ENCODE data around the gene ASB6. TPM values are rescaled to one million over a fixed set of nuclear protein-coding genes. Genes with fewer than 3 reads are reported as not detected.
"Not testable (repeated sequence)": the region's sequence is repeated elsewhere in the genome, so short reads cannot be mapped to it uniquely, and the experiment has no call there.

Gene ASB6
- total and polyA plus RNA-seq, 8 donors, result 7.5 to 35.6 (median 14.8) TPM

DNA sequence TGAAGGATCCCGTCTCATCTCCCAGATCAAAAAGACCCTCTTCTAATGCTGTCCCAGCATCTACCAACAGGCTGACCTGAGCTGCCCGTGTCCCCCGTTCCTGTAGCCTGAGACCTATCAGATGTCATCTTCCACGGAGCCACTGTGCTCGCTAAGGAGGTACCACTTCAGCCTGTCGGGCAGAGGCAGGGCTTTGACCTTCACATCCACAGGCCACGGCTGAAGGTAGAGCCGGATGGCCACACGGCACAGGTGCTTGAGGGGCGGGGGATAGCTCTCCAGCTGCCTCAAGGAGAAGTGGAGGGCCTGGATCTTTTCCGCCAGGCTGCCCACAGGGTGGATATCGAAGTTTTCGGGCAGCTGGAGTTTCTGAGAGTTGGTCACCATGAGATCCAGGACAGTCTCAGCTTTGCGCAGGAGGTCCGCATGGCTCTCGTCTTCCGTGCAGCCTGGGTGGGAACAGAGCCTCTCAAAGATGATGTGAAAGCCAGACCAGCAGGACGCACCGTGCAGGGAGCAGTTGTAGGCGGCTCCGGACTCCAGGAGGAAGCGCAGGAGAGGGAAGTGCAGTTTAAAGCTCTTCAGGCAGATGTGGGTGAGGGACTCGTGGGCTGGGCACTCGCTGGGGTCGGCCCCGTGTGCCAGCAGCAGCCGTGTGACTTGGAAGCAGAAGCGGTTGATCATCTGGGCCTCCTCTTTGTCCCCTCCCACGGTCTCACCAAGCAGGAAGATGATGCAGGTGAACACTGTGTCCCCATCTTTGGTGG, 4.1 kb downstream of the ASB6 start:
- DNase-seq, result no peak
- Histone ChIP-seq H3K4me1 (peaks cover 28 to 70% (median 51%) of the 10 kb centered on the region in 4 donors), H3K36me3 (peaks cover 61 to 69% (median 68%) of the 10 kb centered on the region in 4 donors), H3K27ac (peak overlapping the region in 2 of 5 donors; percentile 90), H3K4me3 (no peak overlapping the region), H3K9me3 (no peaks in the 10 kb centered on the region), H3K27me3 (no peaks in the 10 kb centered on the region)
- WGBS, 5 donors, result 74 to 80% (median 77%) methylated on average over 25 to 29 of the region's 29 CpGs
- intact Hi-C loops (cut with DNase I; ENCODE audit: low total_unique reads), result no loop called here
- TF ChIP-seq POLR2AphosphoS5 (IDR thresholded peaks at IDR 0.05) (no peak), CTCF (IDR thresholded peaks at IDR 0.05) (no peak), EP300 (IDR thresholded peaks at IDR 0.05) (no peak), POLR2A (IDR thresholded peaks at IDR 0.05) (no peak)

- no peak overlapping the region for H3K4me3 ChIP-seq
- 20 to 58% (median 38%) methylated on average over 2 to 9 of the region's 9 CpGs for WGBS, 5 donors
- H3K9me3 ChIP-seq, result no peaks in the 10 kb centered on the region
- TF ChIP-seq CTCF (IDR thresholded peaks at IDR 0.05) (no peak), POLR2A (IDR thresholded peaks at IDR 0.05) (no peak), EP300 (IDR thresholded peaks at IDR 0.05) (no peak), POLR2AphosphoS5 (IDR thresholded peaks at IDR 0.05) (no peak)
- intact Hi-C loops (cut with DNase I; ENCODE audit: low total_unique reads), result no loop called here
- H3K4me1 ChIP-seq, result peaks cover 28 to 71% (median 53%) of the 10 kb centered on the region in 4 donors
- H3K36me3 ChIP-seq, result peaks cover 64 to 77% (median 74%) of the 10 kb centered on the region in 4 donors
- no peaks in the 10 kb centered on the region for H3K27me3 ChIP-seq
- H3K27ac ChIP-seq, result peak overlapping the region in 3 of 5 donors; percentile 44 to 90 (median 49)
- DNase-seq, result no peak
These were observed 4.8 kb downstream of the ASB6 start for GRCh38 chr9:129637102-129637501.

- 80 to 94% (median 88%) methylated on average over 9 to 10 of the region's 10 CpGs for WGBS, 5 donors
- Histone ChIP-seq H3K36me3 (peaks cover 64 to 78% (median 76%) of the 10 kb centered on the region in 4 donors), H3K27ac (peak overlapping the region in 2 of 5 donors; percentile 44 to 49), H3K4me1 (peaks cover 33 to 76% (median 58%) of the 10 kb centered on the region in 4 donors)
- H3K9me3 ChIP-seq; DNase-seq; H3K27me3 ChIP-seq; intact Hi-C loops (cut with DNase I; ENCODE audit: low total_unique reads); H3K4me3 ChIP-seq: not testable (repeated sequence)
These were observed 5.6 kb downstream of the ASB6 start for GRCh38 chr9:129636343-129636742.

- H3K27ac ChIP-seq, result no peak overlapping the region
- H3K27me3 ChIP-seq, result no peaks in the 10 kb centered on the region
- peaks cover 64 to 78% (median 76%) of the 10 kb centered on the region in 4 donors for H3K36me3 ChIP-seq
- intact Hi-C loops (cut with DNase I; ENCODE audit: low total_unique reads), result no loop called here
- 89 to 93% (median 91%) methylated on average over 26 to 34 of the region's 34 CpGs for WGBS, 5 donors
- TF ChIP-seq POLR2AphosphoS5 (IDR thresholded peaks at IDR 0.05) (no peak), POLR2A (IDR thresholded peaks at IDR 0.05) (no peak), CTCF (IDR thresholded peaks at IDR 0.05) (no peak), EP300 (IDR thresholded peaks at IDR 0.05) (no peak)
- no peak overlapping the region for H3K4me3 ChIP-seq
- no peak for DNase-seq
- no peaks in the 10 kb centered on the region for H3K9me3 ChIP-seq
- peaks cover 33 to 76% (median 58%) of the 10 kb centered on the region in 4 donors for H3K4me1 ChIP-seq
These were observed 6.6 kb downstream of the ASB6 start for GRCh38 chr9:129635099-129636065.

Data from stomach (tissue), 9 donors.